NCI-H2081 treated with DMSO at 0.1 percent for 48 hours (cell line): Measurements from ENCODE around the gene EGFL8.

Experiments used
- DNase-seq: peaks from one replicate; lab custom pipeline; 2025; lab: John Stamatoyannopoulos, UW

EGFL8 gene

DNA sequence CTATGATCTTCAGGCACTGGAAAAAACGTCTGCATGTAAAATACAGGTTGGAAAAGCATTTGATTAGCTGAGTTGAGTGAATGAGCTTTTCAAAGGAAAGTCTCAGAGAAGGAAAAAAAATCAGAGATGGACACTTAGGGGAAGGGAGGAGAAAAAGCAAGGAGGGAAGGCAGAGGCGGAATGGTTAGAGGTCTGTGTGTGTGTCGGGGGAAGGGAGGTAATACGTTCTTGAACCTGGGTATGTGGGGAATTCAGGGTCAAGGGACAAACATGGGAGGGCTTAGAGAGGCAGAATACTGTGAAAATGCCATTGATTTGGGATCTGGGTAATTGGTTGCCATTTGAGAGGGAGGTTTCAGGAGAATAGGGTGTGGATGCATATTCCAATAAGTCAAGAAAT is 17.7 kb upstream of the EGFL8 start:
- DNase-seq, result no peak

DNA sequence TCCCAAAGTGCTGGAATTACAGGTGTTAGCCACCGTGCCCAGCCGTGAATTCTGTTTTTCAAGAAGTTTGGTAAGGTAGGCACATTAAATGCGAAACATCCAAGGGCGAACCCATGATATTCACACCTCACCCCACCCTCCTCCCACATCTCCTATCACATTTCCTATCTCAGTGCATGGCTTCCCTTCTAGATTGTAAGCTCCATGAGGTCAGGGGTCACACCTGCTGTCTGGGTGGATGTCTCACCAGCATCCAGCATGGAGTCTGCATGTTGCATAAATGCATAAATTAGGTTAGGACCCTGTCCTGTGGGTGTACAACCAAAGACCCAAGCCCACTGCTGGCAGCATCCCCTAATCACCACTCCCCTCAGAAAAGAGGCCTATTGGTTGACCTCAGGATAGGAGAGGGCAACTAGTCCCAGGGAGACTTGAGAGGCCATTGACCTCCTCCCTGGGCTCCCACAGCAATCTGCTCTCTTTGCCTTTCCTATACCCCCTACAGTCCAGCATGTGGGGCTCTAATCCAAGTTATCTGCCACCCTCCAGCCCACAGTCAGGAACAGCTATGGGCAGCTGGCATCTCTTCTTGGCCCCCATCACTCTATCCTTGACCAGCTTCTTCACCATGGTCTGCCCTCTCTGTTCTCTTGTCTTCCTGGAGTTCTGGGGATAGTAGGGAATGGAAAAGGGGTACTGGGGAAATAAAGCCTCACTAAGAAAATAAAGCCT is 16.8 kb upstream of the EGFL8 start:
- no peak for DNase-seq

DNA sequence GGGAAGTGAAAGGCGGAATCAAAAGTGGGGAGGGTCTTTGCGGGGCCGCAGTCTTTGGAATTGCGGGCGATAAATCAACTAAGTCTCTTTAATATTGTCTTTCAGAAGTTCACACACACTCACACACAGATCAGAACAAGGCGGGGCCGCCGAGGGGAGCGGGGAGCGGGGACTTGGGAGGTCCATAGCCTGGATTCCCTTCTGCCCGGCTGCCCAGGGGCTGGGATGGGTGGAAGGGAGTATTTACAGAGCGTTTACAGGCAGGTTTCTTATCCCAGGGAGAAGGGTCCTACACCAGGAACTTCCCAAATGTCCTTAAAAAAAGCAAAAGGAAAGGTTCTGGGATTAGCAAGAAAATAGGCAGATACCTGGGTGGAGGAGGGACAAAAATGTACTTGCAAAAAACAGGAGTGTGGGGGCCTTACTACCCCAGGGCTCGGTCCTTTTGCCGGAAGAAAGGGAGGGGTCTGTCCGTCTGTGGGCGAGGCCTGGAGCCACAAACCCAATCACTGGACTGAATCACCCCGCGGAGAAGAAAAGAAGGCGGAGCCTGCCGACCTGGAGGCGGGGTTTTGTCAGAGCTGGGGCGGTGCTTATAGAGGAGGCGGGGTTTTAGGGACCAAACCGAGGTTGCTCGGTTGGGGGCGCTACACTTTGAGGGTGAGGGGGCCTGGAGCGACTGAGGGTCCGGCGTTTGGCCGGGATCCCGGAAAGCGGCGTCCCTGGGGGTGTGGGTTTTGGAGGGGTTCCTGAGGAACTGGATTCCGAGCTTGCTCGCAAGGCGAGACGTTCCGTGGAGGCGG is 15.9 kb upstream of the EGFL8 start:
- no peak for DNase-seq

DNA sequence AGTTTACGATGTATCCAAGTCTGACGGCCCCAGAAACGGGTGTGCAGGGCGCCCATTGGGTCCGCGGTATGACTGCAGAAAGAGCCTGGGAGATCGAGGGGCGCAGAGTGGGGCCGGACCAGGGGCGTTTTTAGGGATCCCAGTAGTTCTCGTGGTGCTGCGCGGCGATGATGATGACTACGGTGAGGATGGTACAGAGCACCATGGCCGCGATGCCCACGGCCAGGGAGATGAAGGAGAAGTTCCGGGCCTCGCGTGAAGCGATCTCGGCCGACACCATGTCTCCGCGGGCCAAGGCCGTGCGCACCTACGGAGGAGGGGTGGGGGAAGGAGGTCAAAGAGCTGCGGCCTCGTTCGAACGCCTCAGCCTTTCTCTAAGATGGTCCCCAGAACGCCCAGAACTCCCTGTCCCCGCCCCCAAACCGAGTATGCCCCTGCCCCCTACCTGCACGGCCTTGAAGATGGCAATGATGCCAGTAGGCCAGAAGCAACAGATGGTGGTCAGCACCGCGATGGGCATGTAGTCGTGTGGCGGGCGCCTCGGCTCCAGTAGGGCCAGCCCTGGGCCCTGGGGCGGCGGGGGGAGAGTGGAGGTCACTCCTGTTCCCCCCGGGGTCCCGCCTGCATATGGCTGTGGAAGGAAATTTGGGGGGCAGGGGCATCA is 15.2 kb upstream of the EGFL8 start:
- DNase-seq, result no peak

DNA sequence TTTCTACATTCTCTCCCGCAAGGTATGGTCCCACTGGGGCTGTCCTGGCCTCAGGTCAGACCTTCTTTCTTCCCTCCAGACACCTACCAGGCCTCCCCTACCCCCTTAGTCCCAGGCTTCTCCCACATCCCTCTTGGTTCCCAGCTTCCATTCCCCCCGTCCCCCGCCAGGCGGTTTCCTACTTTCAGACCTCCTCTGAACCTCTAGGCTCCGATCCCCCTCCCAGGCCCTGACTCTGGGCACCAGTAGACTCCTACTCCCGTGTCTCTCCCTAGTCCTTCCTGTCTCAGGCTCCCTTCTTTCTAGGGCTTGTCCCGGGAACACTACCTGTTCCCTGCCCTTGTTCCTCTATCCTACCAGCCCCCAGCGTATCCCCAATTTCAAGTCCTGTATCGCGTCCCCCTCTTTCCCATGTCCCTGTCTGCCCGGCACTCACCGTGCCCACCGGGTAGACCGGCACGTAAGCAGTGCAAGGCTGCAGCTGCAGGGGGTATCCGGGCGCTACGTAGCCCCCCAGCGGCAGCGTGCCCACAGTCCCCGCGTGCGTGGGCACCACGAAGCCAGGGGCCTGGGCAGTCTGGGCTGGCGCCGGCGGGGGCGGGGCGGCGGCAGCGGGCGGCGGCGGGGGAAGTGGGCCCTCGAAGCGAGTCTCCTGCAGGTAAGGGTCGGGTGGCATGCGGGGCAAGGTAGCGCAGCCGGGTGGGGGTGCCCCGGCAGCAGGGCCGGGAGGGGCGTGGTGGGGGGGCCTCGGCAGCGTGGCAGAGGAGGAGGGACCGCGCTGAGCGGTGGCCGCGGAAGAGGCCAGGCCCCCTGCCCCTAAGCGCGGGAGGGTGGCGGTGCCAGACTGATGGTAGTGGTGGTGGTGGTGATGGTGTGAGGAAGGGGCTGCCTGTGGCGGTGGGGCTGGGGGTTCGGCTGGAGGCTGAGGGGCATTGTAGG is 14.2 kb upstream of the EGFL8 start:
- no peak for DNase-seq

DNA sequence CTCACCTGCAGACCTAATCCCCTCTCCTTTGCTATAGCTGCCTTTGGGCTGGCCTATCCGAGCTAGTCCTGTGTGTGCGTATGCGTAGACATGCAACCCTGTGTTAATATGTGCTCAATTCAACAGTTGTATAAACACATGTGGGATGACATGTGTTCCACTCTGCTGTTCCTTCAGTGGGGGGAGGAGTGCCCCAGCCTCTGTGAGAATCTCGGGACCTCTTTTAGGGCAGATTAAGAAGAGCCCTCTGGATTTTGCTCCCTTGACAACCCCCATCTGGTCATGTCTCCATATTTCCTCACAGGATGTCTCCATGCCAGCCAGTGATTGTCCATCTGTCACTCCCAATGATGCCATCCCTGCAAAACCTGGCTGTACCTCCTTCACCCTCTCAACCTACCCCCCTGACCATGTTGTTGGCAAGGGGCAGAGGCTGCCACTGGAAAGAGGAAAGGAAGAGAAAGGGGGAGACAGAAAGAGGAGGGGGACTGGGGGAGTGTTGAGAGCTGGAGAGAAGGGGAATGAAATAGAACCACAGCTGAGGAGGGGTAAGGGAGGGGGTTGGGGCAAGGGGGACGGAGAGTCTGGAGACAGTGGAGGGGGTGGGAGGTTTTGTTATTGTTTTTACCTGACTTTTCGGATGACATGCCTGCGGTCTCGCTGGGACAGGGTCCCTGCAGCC is 13.1 kb upstream of the EGFL8 start:
- no peak for DNase-seq

DNA sequence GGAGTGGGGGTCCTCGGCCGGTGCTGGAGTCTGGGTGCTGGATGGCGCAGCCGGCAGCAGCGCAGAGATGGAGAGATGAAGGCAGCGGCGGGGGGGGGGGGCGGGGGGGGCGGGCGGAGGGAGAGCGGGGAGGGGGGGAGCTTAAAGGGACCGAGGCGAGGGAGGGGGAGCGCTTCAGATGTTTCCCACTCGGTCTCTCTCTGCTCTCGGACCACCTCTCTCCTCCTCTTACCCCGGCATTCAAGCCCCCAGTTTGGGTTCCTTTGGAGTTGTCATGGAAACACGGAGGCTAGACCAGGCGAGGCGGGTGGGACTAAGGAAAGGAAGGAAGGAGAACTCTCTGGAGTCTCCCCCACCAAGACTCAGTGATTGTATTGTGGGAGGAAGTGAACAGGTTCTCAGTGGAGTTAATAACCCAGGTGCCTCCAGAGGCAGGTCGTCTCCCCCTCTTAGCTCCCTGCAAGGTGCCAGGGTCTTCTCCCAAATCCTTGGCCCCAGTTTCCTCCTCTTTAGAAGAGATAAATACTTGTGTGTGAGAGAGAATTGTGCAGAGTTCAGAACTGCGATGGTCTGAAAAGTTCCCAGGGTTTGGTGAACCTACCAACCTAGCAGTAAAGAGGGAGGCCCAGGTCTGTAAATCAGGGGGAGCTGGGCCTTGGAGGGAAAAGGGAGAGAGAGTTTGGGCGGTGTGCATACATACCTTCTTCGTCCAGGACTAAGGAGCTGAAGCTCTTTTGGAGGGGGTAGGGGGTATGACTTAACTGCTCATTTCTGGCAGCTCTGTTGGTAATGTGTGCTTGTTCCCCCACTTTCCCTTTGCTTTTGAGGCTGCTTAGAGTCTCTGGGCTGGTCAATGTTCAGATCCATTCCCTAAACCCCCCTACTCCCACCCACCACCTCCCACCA is 12.3 kb upstream of the EGFL8 start, which contains the start of gene PRRT1:
Gene PRRT1 (minus strand): TSS at position 77 of the 906 bp plus-strand sequence. CDS start 112 bp downstream, outside the sequence.
- no peak for DNase-seq

DNA sequence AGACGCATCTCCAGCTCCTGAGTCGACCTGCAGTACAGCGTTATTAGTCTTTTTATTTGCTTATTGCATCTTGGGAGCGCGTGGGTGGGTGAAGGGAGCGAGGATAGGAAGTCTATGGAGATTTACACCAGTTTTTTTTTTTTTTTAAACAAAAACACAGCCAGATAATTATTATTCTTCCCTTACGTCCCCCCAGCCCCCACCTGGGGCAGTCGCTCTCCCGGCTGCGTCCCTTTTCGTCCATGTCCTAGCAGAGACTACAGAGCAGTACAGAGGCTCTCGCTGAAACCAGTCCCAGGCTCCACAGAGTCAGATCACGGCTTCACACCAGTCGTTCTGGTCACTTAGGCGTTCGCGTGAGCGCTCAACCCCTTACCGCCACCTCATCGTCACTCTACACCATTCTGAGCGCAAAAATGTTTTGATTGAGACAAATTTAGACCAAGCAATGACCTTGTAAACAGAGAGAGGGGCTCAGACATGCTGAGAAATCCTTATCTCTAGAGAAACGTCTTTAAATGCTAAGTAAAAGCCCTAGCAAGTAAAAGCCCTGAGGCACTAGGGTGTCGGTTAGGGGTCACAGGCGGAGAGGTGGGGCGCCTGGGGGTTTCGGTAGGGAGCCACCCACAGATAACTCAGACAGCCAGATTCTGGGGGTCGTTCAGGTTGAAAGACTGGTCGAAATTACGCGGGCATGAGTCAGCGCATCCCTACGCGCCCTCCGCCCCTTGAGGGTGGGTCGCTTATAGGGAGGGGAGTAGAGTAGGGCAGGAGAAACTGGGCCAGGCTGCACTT is 11.4 kb upstream of the EGFL8 start:
- DNase-seq, result no peak

DNA sequence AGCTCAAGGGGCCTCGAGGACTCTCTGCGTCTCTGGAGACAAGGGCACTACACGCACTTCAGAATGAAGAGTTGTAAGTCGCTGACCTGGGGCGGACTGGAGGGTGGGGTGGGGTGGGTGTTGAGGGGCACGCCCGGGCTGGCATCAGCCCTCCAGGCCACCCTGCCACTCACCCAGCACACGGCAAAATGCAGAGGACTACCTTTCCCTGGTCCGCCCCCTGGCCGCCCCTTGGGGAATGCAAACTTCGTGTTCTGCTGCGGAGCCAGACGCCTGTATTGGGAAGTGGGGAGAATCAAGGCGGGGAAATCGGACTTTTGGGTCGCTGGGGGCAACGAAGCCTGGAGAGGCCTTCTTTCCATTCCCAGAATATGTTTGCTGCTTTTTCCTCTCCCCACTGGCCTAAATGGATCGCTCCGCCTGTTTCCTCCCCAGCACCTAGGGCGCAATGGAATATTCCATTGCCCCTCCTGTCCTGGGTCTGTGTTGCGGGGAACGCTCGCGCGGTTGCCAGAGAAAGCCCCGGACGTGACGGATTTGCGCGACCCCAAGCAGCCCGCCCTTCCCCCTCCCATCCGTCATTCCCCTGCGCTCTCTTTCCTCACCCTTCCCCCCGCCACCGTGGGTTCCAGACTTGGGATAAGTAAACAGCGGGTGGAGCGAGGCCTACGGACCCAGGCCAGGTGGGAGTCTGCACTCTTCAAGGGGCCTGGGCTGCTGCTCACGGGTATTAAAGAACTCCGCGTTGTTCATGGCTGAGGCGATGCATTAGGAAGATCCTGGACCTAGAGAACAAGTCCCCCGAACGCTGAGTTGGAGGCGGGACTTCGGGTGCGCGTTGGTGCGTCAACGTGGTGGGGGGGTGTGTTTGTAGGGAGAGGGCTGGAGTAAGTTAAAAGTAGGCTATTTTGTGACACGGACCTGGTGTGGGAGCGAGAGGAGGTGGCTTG is 10.6 kb upstream of the EGFL8 start, which contains the start of gene PPT2:
Gene PPT2 (plus strand): TSS at position 578 of the 950 bp plus-strand sequence. CDS start 454 bp downstream, outside the sequence.
- DNase-seq, result peak; percentile 68

DNA sequence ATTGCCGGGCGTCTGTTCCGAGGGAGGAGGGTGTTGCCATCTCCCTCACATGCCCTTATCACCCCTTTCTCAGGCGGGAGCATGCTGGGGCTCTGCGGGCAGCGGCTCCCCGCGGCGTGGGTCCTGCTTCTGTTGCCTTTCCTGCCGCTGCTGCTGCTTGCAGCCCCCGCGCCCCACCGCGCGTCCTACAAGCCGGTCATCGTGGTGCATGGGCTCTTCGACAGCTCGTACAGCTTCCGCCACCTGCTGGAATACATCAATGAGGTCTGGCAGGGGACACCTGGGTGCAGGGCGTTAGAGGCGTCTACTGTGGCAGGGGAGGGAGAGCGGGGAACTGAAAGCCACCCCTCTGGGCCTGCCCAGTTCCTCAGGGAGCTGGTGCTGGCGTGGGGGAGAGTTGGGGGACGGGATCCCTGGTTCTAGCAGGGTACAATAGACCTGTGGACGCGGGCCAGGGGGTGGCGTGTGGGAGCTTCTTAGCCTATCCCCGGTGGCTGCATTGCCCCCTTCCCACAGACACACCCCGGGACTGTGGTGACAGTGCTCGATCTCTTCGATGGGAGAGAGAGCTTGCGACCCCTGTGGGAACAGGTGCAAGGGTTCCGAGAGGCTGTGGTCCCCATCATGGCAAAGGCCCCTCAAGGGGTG is 9.8 kb upstream of the EGFL8 start:
- no peak for DNase-seq

DNA sequence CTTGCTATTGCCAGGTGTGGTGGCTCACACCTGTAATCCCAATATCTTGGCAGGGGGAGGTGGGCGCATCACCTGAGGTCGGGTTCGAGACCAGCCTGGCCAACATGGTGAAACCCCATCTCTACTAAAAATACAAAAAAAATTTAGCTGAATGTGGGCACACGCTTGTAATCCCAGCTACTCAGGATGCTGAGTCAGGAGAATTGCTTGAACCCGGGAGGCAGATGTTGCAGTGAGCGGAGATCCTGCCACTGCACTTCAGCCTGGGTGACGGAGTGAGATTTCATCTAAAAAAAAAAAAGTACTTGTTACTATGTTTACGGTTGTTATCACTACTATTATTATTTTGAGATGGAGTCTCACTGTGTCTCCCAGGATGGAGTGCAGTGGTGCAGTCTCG is 7.5 kb upstream of the EGFL8 start:
- DNase-seq, result no peak

DNA sequence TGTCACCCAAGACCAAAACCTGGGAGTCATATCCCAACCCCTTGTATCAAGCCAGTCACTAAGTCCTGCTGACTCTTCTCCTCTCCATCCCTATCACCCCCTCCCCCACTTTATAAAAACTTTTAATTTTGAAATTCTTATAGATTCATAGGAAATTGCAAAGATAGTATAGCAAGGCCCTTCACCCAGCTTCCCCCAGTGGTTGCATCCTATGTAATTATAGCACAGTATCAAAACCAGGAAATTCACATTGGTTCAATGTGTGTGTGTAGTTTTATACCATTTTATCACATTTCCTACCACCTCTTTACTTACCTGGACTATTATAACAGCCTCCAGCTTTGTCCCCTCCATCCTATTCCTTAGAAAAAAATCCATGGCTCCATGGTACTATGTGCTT is 6.3 kb upstream of the EGFL8 start:
- no peak for DNase-seq

DNA sequence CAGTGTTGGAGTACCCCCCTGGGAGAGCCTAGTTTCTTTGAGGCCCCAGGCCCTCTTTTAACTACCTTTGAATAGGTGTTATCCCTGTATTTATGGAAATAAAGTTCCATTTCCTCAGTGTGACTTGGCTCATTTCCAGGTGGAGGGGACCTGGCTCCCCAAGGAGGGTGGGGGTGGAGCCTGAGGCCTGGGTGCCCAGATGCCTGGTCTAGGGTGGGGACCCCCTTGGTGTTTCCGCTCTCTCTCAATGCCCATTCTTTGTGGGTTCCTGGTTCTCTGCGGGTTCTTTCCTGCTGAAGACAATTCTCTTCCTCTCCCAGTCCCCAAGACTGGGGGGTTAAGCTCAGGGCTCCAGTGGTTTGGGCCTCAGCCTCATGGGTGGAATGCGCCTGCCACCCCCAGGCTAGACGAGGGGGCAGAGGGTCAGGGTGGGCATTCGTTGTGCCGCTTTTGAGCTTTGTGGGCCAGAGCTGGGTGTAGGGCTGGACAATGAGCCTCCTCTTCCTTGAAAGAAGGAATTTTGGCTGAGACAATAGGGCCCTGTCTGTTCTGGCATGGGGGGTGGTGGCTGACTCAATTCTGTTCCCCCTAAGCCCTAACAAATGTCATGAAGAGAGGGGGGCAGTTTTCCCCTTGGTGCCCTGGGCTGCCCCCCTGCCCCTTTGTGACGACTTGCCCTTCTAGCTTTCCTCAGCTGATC is 686 bp upstream of the EGFL8 start:
- DNase-seq, result no peak

DNA sequence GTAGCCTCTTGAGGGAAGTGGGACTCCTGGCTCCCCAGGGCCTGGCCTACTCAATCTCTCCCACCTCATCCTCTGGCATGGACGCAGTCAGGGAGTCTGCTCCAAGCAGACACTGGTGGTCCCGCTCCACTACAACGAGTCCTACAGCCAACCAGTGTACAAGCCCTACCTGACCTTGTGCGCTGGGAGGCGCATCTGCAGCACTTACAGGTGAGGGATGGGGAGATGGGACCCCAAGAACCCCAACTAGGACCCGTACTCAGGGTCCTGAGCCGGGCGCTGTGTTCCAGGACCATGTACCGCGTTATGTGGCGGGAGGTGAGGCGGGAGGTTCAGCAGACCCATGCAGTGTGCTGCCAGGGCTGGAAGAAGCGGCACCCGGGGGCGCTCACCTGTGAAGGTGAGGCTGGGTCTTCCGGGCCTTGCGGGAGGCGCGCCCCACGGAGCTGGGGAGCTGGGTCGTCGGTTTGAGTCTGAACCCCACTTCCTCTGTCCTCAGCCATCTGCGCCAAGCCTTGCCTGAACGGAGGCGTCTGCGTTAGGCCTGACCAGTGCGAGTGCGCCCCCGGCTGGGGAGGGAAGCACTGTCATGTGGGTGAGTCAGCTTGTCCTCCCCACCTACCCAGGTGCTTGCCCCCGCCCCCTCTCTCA is 2.1 kb downstream of the EGFL8 start:
- no peak for DNase-seq

DNA sequence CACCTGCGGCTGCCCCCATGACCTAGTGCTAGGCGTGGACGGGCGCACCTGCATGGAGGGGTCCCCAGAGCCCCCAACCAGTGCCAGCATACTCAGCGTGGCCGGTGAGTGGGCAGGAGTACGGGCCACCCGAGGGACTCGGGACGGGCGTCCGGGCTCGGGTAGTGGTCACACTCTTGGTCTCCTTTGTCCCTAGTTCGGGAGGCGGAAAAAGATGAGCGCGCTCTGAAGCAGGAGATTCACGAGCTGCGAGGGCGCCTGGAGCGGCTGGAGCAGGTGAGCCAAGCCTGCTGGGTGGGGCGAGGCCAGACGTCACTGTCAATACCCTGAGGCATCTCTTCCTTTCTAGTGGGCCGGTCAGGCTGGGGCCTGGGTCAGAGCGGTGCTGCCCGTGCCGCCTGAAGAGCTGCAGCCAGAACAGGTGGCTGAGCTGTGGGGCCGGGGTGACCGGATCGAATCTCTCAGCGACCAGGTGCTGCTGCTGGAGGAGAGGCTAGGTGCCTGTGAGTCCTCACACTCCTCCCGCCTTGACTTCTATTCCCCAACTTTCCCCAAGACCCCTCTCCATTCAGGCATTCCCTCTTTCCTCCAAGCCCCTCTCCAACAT is 2.9 kb downstream of the EGFL8 start:
- no peak for DNase-seq

DNA sequence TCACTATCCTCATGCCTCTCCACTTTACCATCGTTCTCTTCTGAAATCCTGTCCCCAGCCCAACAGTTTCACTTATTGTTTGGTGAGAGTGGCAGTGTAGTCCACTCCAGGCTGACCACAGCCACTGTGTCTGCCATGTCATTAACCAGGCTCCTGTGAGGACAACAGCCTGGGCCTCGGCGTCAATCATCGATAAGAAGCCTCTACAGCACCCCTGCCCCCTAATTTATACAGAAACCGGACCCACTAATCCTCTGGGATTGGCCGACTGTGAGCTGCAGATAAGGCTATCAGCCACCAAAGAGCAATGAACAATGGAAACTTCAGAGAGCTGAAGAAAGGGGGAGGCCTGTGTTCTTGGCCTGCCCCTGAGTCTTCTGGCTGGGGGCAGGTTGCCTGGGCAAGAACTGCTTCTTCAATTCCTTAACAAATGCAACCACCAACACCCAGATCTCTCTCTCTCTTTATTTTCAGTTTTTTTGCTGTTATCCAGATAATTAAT is 3.4 kb downstream of the EGFL8 start:
- no peak for DNase-seq
